Activated naive CD4-positive, alpha-beta T cell treated with anti-CD3 and anti-CD28 coated beads, Interleukin-2, amount 50 U/mL, for 72 hours (primary cell): ENCODE measurements around the gene FLRT2. TPM values are rescaled to one million over a fixed set of nuclear protein-coding genes. Genes with fewer than 3 reads are reported as not detected.

Experiments used
- ATAC-seq, 2 donors: fragments of 150-1000 bp; cut with Tn5 transposase; 2 replicates each; pipeline ENCODE4 v1.10.0; 2021; ENCODE audit warnings: mild to moderate bottlenecking in 2 of 2, moderate library complexity in 2 of 2
- DNase-seq, 2 donors: peaks; one replicate each; pipeline ENCODE4 v3.0.0; 2021 to 2022; ENCODE audit warnings: low spot score in 2 of 2
- H3K27ac Mint-ChIP-seq, 2 donors: one replicate each; pipeline ENCODE4 v1.8.0; 2022; ENCODE audit warnings: mild to moderate bottlenecking in 2 of 2, mixed read lengths in 2 of 2
- H3K36me3 Mint-ChIP-seq, 2 donors: one replicate each; pipeline ENCODE4 v1.8.0; 2022; ENCODE audit warnings: mixed read lengths in 2 of 2
- H3K9me3 Mint-ChIP-seq, 2 donors: one replicate each; pipeline ENCODE4 v1.8.0; 2022; ENCODE audit warnings: mixed read lengths in 2 of 2
- total RNA-seq, 2 donors: library from RNA; stranded (reverse); gene quantifications; one replicate each; pipeline ENCODE4 v1.2.3, GENCODE V29; 2022

FLRT2 gene
- total RNA-seq, 2 donors from 2014 or later: not detected

DNA sequence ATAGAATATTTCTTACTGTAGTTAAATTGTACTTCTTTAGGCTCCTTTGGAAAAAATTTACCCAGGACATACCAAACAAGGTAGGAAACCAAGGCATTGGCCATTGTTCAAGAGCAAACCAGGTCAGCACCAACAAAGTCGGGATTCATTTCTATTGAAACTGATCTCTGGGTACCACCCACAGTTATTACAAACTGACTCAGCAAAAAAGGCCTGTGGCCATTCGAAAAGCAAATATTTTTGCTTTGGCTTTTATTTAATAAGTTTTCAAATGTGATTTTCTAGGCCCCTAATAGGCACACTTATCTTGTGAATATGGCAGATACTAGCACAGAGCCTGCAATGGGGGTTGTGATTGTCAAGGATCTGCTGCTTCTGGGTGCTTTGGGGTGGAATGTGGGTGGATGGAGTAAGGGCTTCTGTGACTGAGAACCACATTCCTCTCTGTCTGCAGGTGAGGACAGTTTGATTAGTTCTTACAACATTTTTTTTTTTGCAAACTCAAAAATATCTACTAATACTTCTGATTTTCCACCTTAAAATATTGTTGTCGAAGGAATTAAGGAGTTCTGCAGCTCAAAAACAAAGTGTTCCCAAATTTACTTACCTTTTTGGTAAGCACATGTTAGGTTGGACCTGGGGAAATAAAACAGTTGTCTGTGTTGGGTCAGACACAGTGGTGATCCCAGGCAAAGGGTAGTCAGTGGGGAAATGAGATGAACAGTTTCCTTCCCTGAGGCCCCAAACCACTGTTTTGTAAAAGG lies 45.1 kb downstream of the FLRT2 start:
- DNase-seq: no peak
- ATAC-seq: no peak
- no peaks in the 10 kb centered on the region for H3K36me3 Mint-ChIP-seq
- H3K27ac Mint-ChIP-seq: no peak overlapping the region
- H3K9me3 Mint-ChIP-seq: no peaks in the 10 kb centered on the region

DNA sequence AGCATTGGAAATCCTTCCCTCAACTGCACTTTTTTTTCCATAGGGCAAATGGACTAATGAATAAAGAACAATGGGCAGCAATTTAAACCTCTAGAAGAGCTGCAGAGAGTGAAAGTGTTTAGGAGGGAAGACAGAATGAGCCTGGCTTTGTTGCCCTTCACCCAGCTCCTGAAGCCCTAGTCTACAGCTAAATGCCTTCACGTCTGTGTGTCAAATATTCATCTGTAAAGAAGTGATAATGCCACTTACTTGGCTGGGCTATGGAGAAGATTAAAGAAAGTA lies 45.6 kb downstream of the FLRT2 start:
- H3K27ac Mint-ChIP-seq: no peak overlapping the region
- no peak for DNase-seq
- H3K9me3 Mint-ChIP-seq: no peaks in the 10 kb centered on the region

DNA sequence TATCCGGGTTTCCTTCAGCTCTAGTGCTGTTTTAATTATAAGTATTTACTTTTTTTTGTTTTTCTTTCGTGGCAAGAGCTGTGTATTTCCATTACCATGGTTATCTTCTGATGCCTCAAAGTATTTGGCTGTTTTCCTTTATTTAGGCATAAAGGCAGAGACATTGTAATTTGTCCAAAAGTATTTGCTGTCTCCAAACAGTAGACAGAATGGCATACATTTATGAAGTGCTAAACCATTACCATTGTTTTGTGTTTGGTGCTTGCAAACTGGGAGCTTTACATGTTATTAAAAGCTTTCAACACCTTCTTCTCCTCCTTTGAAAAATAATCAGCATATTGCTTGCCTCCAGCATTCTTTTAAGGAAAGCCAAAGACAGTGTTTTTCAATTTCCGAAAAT lies 46.3 kb downstream of the FLRT2 start:
- no peak for DNase-seq

More for the DNA sequence above, 45.6 kb downstream of the FLRT2 start:
- no peaks in the 10 kb centered on the region for H3K36me3 Mint-ChIP-seq
- ATAC-seq: no peak

DNA sequence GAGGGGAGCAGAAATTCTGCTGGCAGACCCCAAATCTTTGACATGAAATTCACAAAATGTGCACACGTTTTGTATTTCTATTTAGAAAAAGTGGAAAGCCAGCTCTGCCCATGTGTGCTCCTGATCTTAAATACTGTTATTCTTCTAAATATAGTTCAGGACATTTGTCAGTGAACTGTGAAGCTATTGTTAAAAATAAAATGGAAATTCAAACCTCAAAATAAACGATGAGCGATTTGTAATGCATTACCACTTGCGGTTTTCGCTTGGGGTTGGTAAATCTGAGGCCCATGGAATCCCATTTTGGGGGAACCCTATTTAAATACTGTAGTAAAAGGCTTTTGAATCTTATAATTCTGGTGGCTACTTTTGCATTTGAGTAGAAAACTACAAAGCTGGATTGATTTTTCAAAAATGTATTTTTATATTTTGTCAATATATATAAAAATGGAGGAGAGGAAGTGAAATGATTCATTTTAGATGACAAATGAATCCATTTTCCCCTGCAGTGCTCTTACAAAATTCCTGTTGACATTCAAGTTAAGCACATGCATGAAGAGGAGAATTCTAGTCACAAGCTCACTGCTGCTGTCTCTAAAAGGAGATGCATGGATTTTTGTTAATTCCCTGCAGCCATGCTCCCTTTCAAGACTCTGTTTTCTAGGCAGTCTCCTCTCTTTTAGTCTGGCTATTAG lies 47.1 kb downstream of the FLRT2 start:
- DNase-seq (no peak), ATAC-seq (no peak)
- Mint-ChIP-seq H3K27ac (no peak overlapping the region), H3K36me3 (no peaks in the 10 kb centered on the region), H3K9me3 (no peaks in the 10 kb centered on the region)

More for the DNA sequence above, 46.3 kb downstream of the FLRT2 start:
- no peak for ATAC-seq
- H3K36me3 Mint-ChIP-seq: no peaks in the 10 kb centered on the region
- H3K9me3 Mint-ChIP-seq: no peaks in the 10 kb centered on the region
- H3K27ac Mint-ChIP-seq: no peak overlapping the region

DNA sequence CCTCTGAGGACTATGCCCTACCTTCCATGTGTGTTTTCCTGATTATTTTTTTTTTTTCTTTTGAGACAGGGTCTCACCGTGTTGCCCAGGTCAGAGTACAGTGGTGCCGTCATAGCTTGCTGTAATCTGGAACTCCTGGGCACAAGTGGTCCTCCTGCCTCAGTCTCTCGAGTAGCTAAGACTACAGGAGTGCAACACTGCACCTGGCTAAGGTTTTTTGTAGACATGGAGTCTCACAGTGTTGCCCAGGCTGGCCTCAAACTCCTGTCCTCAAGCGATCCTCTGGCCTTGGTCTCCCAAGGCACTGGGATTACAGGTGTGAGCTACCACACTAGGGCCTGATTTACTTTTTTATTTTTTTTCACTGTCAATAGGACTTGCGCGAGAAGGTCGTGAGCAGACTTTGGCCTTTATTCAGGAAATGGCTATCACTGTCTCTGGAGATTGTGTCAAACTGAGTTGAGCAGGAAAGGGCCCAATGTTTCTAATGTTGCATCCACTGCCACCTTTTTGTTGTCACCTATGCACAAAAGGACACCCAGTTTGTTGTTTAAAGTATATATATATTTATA lies 47.7 kb downstream of the FLRT2 start:
- ATAC-seq (no peak), DNase-seq (no peak)
- Mint-ChIP-seq H3K36me3 (no peaks in the 10 kb centered on the region), H3K9me3 (no peaks in the 10 kb centered on the region), H3K27ac (no peak overlapping the region)

DNA sequence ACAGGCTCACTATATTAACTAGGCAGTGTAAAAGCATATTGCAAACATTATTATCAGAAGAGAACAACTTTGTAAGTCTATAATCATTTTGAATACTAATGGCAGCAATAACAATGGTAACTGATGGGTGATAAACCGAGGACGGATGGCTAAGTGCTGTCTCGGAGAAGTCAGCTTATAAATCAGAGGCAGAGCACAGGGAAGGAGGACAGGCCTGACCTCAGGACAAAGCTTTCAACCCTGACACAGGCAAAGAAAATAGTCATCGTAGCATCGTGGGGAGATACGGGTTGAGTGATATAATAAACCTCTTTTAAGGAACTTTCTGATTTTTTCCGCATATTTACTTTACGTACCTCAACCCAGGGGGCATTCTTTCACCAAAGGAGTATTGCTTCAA lies 48.4 kb downstream of the FLRT2 start:
- DNase-seq: no peak
- H3K27ac Mint-ChIP-seq: no peak overlapping the region
- no peaks in the 10 kb centered on the region for H3K9me3 Mint-ChIP-seq
- no peaks in the 10 kb centered on the region for H3K36me3 Mint-ChIP-seq
- ATAC-seq: no peak

DNA sequence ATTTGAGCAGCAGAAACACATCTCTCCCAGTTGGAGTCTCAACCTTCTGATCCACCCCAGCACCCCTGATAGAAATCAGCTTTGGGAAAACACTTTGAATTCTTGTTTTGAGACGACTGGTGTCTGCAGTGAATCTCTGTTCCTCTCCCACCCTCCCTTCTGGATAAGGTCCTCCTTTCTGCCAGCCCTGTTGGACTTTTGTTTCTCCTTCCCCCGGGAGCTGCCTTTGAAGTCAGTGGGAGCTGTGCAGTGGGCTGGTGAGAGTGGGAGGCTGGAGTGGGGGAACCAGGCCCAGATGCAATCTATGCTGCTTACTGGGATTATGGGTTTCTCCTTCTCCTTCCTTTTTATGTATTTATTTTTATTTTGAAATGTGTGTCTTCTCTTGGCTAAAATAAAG lies 49.0 kb downstream of the FLRT2 start:
- DNase-seq (no peak), ATAC-seq (no peak)
- H3K9me3 Mint-ChIP-seq: no peaks in the 10 kb centered on the region
- no peaks in the 10 kb centered on the region for H3K36me3 Mint-ChIP-seq
- H3K27ac Mint-ChIP-seq: no peak overlapping the region

DNA sequence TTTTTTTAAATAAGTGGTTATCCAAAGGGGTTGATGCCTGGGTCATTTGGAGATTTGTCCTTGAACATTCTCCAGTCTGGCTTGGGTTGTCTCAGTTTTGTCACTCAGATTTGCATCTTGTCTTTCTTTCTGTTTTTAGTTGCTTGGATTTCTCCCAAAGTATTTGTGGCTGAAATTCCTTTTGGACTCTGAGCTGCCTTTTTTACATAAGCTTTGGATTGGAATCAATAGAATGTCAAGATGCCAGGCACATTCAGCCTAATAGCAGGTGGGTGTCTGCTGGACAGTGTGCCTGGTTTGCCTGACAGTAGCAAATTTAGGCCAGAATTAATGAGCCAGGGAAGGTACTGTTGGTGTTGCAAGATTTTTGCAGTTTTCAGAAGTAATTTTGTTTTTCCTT lies 50.0 kb downstream of the FLRT2 start:
- H3K9me3 Mint-ChIP-seq: no peaks in the 10 kb centered on the region
- no peak for ATAC-seq
- no peak overlapping the region for H3K27ac Mint-ChIP-seq
- DNase-seq: no peak
- H3K36me3 Mint-ChIP-seq: no peaks in the 10 kb centered on the region

DNA sequence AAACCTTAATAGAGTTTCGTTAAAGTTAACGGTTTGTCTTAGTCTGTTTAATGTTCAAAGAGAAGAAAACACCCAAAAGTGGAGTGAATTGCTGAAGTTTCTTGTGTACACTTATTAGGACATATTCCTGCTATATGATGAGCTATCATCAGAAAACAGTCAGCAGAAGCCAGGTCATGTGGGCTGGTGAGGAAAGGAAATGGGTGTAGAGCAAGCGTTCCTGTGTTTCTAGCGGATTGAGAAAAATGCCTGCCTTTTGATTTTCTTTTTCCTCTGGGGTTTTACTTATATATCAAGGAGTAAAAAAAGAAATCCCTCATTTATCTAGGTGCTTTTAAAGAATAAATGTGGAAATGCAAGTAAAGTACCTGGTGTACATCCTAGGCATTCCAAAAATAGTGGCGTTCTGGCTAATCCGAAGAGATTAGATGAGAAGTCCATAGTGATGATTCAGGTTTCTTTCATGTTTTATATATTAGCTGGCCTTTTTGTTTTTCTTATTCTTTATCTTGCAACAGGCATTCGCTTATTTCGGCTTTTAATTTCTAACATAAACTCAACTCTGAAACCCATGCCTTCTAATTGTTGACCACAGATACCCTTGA lies 50.7 kb downstream of the FLRT2 start:
- ATAC-seq (no peak), DNase-seq (no peak)
- no peak overlapping the region for H3K27ac Mint-ChIP-seq
- no peaks in the 10 kb centered on the region for H3K36me3 Mint-ChIP-seq
- H3K9me3 Mint-ChIP-seq: no peaks in the 10 kb centered on the region

DNA sequence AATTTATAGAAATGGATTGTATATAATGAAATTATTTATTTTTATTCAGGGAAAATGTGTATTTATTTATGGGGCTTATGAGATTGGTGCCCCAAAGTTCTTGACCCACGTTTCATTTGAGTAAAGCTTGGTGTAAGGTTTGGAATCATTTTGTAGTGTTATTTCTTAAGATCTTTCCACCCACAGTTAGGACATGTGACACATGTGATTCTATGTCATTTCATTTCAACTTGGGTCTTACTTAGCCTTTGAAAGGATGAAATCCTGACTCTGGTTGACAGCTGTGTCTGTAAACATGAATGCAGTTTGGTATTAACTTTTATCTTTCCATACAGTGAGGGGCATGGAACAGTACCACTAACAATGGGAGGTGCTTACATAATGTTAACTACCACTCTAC lies 51.7 kb downstream of the FLRT2 start:
- ATAC-seq (no peak), DNase-seq (no peak)
- Mint-ChIP-seq H3K36me3 (no peaks in the 10 kb centered on the region), H3K9me3 (no peaks in the 10 kb centered on the region), H3K27ac (no peak overlapping the region)

DNA sequence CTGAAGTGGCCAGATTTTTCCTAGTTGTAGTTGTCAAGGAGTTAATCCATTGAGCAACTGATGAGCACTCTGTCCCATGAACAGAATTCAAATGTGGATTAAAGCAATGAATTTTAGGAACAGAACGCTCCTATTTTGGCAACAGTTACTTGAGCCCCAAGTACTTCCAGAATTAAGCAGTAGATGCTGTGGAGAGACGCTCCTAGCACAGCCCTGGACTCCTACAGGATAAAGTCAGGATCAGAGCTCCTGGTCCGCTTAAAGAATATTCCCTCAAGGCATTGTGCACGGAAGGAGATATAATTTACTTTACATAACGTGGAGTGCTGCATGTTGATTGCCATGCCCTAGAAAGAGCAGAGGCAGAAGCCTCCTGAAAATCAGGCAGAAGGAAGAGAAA lies 53.4 kb downstream of the FLRT2 start:
- ATAC-seq (no peak), DNase-seq (no peak)
- Mint-ChIP-seq H3K36me3 (no peaks in the 10 kb centered on the region), H3K9me3 (no peaks in the 10 kb centered on the region), H3K27ac (no peak overlapping the region)

DNA sequence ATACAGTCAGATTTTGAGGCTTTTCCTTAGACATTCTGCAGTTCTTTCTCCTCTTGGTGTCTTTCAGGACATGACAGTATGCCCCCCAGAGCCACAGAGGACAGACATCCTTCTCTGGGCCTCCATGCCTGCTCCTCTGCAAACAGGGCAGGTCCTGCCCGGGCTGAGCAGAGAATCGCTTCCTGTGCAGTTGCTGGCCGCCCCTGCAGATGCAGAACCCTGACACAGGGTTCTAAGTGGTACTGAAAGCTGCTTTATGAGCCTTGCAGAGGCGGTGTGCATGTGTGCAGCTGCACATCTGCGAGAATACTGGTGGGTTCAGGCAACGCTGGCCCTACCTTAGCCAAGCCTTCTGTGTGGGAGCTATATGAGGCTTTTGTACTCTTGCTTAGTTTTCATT lies 54.5 kb downstream of the FLRT2 start:
- Mint-ChIP-seq H3K27ac (no peak overlapping the region), H3K36me3 (peaks cover 0 to 5% of the 10 kb centered on the region in 2 donors), H3K9me3 (peaks cover 0 to 3% of the 10 kb centered on the region in 2 donors)
- ATAC-seq: no peak
- DNase-seq: no peak

DNA sequence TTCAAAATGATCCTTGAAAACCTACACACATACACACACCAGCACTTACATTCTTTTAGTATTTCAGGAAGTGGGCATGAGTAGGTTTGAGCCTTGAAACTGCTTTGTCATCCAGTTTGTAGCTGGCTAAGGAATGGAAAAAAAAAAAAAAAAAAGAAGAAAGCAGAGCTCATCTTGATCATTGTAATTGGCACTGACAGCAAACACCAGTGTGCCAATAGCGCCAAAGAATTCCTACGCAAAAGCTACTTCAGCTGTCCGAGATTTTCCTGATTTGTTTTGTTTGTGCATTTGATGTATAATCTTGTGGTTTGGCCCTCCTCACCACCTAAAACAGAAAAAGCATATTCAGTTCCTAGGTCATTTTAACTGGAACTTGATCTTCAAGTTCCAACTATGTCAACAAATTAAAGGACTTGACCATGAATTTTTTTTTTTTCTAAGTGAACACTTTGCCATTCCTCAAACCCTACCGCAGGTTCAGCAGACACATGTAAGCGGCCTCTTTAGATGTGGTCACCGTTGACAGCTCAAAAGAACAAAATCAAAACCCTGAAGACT lies 57.3 kb downstream of the FLRT2 start:
- Mint-ChIP-seq H3K36me3 (peaks cover 0 to 10% of the 10 kb centered on the region in 2 donors), H3K27ac (no peak overlapping the region), H3K9me3 (peaks cover 4 to 11% of the 10 kb centered on the region in 2 donors)
- no peak for ATAC-seq
- DNase-seq: no peak

DNA sequence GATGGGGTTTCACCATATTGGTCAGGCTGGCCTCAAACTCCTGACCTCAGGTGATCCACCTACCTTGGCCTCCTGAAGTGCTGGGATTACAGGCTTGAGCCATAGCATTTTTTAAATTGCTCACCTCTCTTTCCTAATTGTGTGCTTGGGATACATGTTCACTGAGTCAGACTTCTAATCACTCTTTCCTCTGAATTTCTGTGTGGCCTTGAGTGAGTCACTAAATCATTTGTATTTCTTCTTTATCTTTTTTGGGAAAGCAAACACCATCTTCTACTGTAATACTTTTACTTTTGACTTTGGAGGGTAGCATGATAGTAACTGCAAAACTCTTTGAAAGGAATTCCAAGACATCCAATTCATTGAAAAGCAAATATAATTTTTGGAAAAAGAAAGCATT lies 60.8 kb downstream of the FLRT2 start:
- H3K9me3 Mint-ChIP-seq: peaks cover 4 to 11% of the 10 kb centered on the region in 2 donors
- no peak for DNase-seq
- no peak overlapping the region for H3K27ac Mint-ChIP-seq
- H3K36me3 Mint-ChIP-seq: peaks cover 0 to 10% of the 10 kb centered on the region in 2 donors
- no peak for ATAC-seq

DNA sequence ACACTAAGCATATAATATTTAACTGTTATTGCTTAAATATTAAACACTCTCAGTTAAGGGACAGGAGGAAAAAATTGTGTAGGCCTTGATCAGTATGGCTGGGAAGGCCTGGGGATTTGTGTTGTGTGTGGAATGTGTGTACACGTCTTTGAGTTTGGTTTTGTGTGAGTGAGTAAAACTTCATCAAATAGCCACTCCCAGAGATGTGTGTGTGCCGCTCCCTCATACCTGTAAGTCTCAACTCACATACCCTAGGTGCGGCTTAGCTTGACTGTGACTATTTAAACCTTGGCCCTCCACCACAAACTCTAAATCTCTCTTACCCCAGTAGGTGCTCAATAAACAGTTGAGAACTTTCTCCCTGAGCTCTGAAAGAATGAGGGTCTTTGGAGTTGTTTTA lies 64.3 kb downstream of the FLRT2 start:
- DNase-seq (no peak), ATAC-seq (no peak)
- Mint-ChIP-seq H3K9me3 (peaks cover 4 to 8% of the 10 kb centered on the region in 2 donors), H3K27ac (no peak overlapping the region), H3K36me3 (peaks cover 0 to 5% of the 10 kb centered on the region in 2 donors)

DNA sequence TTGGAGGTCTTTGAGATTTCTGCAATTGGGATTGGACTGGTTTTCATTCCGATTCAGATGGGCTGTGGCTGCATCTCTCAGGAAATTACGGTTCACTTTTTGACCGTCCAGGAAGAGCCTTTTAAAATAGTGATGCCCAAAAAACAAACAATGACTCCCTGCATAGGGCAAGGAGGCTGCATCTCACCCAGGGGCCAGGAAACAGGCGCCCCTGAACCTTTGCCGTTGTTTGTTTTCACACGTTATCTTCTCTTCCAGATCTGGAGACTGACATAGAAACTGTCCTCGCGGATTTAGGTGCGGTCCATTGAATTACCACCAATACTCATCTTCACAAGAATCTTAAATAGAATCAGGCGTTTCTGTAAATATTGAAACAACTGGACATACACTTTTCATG lies 66.0 kb downstream of the FLRT2 start:
- no peak for DNase-seq
- H3K36me3 Mint-ChIP-seq: peaks cover 0 to under 1% of the 10 kb centered on the region in 2 donors
- no peak overlapping the region for H3K27ac Mint-ChIP-seq
- no peak for ATAC-seq
- H3K9me3 Mint-ChIP-seq: peaks cover 12 to 14% of the 10 kb centered on the region in 2 donors

DNA sequence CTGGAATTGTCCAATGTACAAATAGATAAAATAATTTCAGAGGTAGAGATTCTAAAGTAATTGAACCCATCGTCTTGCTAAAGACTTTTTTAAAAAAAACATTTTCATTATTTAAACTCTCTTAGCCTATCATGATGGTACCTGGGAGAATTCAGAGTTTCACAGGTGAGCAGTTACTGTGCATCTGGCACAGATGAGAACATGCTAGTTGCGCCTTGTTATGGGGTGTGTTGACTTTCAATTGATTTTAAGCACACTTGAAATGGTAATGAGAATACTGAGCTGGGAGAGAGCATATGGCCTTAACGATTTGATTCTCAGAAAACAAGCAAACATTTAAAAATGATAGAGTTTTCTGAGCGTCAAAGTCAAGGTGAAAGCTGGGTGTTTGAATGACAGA lies 66.6 kb downstream of the FLRT2 start:
- DNase-seq: no peak
- Mint-ChIP-seq H3K36me3 (no peaks in the 10 kb centered on the region), H3K27ac (no peak overlapping the region), H3K9me3 (peaks cover 14% of the 10 kb centered on the region in 2 donors)
- no peak for ATAC-seq
